ENCODE data around the gene PRF1. TPM values are rescaled to one million over a fixed set of nuclear protein-coding genes. Genes with fewer than 3 reads are reported as not detected.

Gene PRF1
- polyA plus RNA-seq, 1 donor (not counting 4 experiments of a cell fraction or from before 2014, with no cell fraction given), result not detected

DNA sequence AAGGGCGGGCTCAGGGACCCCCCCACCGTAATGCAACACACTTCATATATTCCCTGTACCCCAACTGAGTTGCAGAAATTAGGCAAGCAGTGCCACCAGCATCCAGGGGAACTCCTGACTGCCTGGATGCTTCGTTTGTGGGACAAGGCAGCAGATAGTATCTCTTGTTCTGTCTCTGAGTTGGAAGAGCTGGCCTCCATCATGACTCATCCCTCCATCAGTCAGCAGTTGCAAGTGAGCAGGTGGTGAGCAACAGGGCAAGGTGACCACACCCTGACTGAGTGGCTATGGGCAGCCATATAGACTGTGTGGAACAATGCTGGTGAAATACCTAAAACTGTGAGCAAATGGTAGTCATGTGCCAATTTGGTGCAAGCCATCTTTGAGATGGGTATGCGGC lies 47.0 kb upstream of the PRF1 start:
- H3K9ac ChIP-seq (ENCODE audit: control insufficient read depth, extremely low read depth, insufficient read depth, low read length), result no peak overlapping the region
- no peaks in the 10 kb centered on the region for H4K20me1 ChIP-seq (ENCODE audit: control insufficient read depth, extremely low read depth, insufficient read depth, low read length)
- H2AFZ ChIP-seq (ENCODE audit: control insufficient read depth, low read length), result no peak overlapping the region
- peak overlapping the region; percentile 23 for H3K4me2 ChIP-seq (ENCODE audit: control insufficient read depth, extremely low read depth, insufficient read depth, low read depth, low read length)
- no peaks in the 10 kb centered on the region for H3K36me3 ChIP-seq (ENCODE audit: control insufficient read depth in 2 of 2, extremely low read depth in 1 of 2, insufficient read depth in 2 of 2, low read length in 2 of 2)
- H3K9me3 ChIP-seq (ENCODE audit: control insufficient read depth, low read depth, low read length), result peaks cover 11% of the 10 kb centered on the region
- H3K9me1 ChIP-seq (ENCODE audit: control insufficient read depth, extremely low read depth, insufficient read depth, low read length), result no peaks in the 10 kb centered on the region
- TF ChIP-seq, protein P1, sequence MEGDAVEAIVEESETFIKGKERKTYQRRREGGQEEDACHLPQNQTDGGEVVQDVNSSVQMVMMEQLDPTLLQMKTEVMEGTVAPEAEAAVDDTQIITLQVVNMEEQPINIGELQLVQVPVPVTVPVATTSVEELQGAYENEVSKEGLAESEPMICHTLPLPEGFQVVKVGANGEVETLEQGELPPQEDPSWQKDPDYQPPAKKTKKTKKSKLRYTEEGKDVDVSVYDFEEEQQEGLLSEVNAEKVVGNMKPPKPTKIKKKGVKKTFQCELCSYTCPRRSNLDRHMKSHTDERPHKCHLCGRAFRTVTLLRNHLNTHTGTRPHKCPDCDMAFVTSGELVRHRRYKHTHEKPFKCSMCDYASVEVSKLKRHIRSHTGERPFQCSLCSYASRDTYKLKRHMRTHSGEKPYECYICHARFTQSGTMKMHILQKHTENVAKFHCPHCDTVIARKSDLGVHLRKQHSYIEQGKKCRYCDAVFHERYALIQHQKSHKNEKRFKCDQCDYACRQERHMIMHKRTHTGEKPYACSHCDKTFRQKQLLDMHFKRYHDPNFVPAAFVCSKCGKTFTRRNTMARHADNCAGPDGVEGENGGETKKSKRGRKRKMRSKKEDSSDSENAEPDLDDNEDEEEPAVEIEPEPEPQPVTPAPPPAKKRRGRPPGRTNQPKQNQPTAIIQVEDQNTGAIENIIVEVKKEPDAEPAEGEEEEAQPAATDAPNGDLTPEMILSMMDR (optimal IDR thresholded peaks at IDR 0.05 in 1 of 3, IDR thresholded peaks at IDR 0.05 in 1 of 3, conservative IDR thresholded peaks at IDR 0.05 in 1 of 3; ENCODE audit: extremely low read depth in 1 of 3, insufficient read depth in 2 of 3, low read length in 3 of 3), result no peak
- no peak for TF ChIP-seq EZH2 (IDR thresholded peaks at IDR 0.05; ENCODE audit: low read length)
- peak; percentile 90 for FAIRE-seq
- H3K79me2 ChIP-seq (ENCODE audit: control insufficient read depth, insufficient read depth, low read length), result no peaks in the 10 kb centered on the region
- DNase-seq (ENCODE audit: low read depth, low spot score), result peak; percentile 84
- dilution Hi-C loops (cut with MboI; ENCODE audit: extremely low pct_ligation_motif_present, low sequenced_read_pairs), result no loop called here
- H3K27me3 ChIP-seq (ENCODE audit: control insufficient read depth, extremely low read depth, insufficient read depth, low read length), result peaks cover 4% of the 10 kb centered on the region
- peak overlapping the region; percentile 42 for H3K27ac ChIP-seq (ENCODE audit: control insufficient read depth, insufficient read depth, low read length)
- H3K4me3 ChIP-seq (ENCODE audit: control insufficient read depth in 2 of 3, extremely low read depth in 1 of 3, insufficient read depth in 2 of 3, low read depth in 1 of 3, low read length in 3 of 3), result no peak overlapping the region
- H3K4me1 ChIP-seq (ENCODE audit: control insufficient read depth, extremely low read depth, insufficient read depth, low read length), result peaks cover 27% of the 10 kb centered on the region

DNA sequence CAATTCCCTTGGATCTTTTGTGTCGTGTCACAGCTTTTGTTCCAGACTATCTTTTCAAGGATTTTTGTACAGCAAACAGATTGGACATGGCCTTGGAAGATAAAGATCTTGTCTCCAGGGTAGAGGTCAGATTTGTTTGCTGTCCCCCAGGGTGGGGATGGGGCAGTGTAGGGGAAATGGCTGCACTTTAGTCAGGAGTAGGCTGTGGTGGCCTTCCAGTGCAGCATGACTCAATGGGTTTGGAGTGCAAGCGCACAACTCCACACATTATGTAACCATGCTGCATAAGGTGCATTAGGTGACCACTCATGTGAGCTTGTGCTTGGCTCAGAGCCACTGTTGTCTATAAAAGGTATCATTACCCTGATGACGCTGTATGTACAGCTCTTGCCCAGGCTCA lies 45.9 kb upstream of the PRF1 start:
- TF ChIP-seq, protein P1 (optimal IDR thresholded peaks at IDR 0.05 in 1 of 3, IDR thresholded peaks at IDR 0.05 in 1 of 3, conservative IDR thresholded peaks at IDR 0.05 in 1 of 3; ENCODE audit: extremely low read depth in 1 of 3, insufficient read depth in 2 of 3, low read length in 3 of 3), result no peak
- TF ChIP-seq EZH2 (IDR thresholded peaks at IDR 0.05; ENCODE audit: low read length), result no peak
- Histone ChIP-seq H3K36me3 (ENCODE audit: control insufficient read depth in 2 of 2, extremely low read depth in 1 of 2, insufficient read depth in 2 of 2, low read length in 2 of 2) (no peaks in the 10 kb centered on the region), H3K79me2 (ENCODE audit: control insufficient read depth, insufficient read depth, low read length) (no peaks in the 10 kb centered on the region), H4K20me1 (ENCODE audit: control insufficient read depth, extremely low read depth, insufficient read depth, low read length) (no peaks in the 10 kb centered on the region), H3K27ac (ENCODE audit: control insufficient read depth, insufficient read depth, low read length) (no peak overlapping the region), H3K9me3 (ENCODE audit: control insufficient read depth, low read depth, low read length) (peaks cover 11% of the 10 kb centered on the region), H3K9me1 (ENCODE audit: control insufficient read depth, extremely low read depth, insufficient read depth, low read length) (no peaks in the 10 kb centered on the region), H3K27me3 (ENCODE audit: control insufficient read depth, extremely low read depth, insufficient read depth, low read length) (peaks cover 4% of the 10 kb centered on the region), H3K4me1 (ENCODE audit: control insufficient read depth, extremely low read depth, insufficient read depth, low read length) (peaks cover 24% of the 10 kb centered on the region), H3K4me2 (ENCODE audit: control insufficient read depth, extremely low read depth, insufficient read depth, low read depth, low read length) (no peak overlapping the region), H2AFZ (ENCODE audit: control insufficient read depth, low read length) (no peak overlapping the region), H3K4me3 (ENCODE audit: control insufficient read depth in 2 of 3, extremely low read depth in 1 of 3, insufficient read depth in 2 of 3, low read depth in 1 of 3, low read length in 3 of 3) (no peak overlapping the region), H3K9ac (ENCODE audit: control insufficient read depth, extremely low read depth, insufficient read depth, low read length) (no peak overlapping the region)
- FAIRE-seq (no peak), DNase-seq (ENCODE audit: low read depth, low spot score) (no peak)
- dilution Hi-C loops (cut with MboI; ENCODE audit: extremely low pct_ligation_motif_present, low sequenced_read_pairs), result no loop called here

Data from keratinocyte (primary cell).